Epithelial cell of esophagus (primary cell): Measurements from ENCODE around the gene KDSR.
A peak's percentile ranks its signal among the peaks of the same experiment; 100 is the strongest.
"Not testable (repeated sequence)": the region's sequence is repeated elsewhere in the genome, so short reads cannot be mapped to it uniquely, and the experiment has no call there.

ENCODE experiments used
- DNase-seq: peaks from one replicate; pipeline ENCODE4 v3.0.0; 2010; ENCODE audit warnings: low read depth
- H3K4me3 ChIP-seq: 2 replicates; pipeline ENCODE4 v1.5.1; 2011; ENCODE audit warnings: mild to moderate bottlenecking, low read length, control low read depth
- CTCF ChIP-seq: IDR thresholded peaks from 2 replicates; pipeline ENCODE4 v1.5.1; 2011; ENCODE audit warnings: low read depth, mild to moderate bottlenecking, low read length, control low read depth, inconsistent platforms; ENCODE audit not compliant: insufficient read depth; ENCODE audit errors: missing control alignments

KDSR gene

DNA sequence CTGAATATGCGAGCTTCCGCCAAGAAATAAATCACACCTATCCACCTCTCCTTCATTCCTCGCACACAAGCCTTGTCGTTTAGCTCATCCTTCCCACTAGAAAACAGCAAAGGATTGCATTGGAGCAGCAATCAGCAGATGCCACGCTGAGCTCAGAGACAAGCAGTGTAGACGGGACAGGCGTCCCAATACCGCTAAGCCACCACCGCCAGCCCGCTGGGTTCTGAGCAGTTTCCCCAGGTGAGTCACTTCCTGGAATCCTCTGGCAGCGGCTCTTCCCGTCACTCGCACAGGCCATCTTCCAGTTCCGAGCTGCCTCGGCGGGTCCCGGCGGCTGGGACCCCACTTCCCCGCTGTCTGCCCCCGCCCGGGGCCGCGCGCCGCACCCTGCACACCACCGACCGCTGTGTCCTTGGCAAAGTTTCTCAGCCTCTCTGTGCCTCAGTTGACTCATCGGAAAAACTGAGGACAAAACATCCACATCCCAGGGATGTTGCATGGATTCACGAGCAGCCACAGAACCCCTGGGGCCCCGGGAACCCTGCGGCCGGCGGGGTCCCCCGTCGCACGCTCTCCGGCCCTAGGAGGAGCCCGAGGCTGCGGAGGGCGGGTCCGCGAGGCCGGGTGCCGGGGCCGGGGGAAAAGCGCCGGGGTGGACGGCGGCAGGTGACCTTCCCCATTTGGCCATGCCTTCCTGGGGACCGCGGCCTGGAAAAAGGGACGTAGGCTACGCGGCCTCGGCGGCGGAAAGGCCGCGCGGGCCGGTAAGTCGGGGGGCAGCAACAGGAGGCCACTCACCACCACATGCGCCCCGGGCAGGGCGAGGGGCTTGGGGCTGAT lies 573 bp downstream of the KDSR start:
- TF ChIP-seq CTCF, result no peak
- peak overlapping the region; percentile 75 for H3K4me3 ChIP-seq
- DNase-seq, result peak; percentile 85

DNA sequence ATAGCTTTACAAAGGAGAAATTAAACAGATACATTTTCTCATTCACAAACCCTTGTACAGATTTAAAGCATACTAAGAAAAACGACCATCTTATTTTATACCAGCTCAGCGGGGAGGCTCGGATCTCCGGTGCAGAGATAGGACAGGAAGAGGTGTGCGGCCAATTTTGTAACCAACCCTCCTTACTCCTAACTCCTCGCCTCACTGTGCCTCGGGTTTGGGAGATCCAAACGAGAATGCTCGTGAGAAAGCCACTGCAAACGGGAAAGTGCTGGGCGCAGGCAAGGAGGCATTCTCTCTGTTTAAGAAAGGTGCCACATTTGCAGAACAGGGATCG lies 1.2 kb downstream of the KDSR start:
- DNase-seq, result no peak
- H3K4me3 ChIP-seq, result peak overlapping the region; percentile 75
- no peak for TF ChIP-seq CTCF

GRCh38 chr18:63363951-63364350 lies 3.1 kb downstream of the KDSR start:
- no peak for TF ChIP-seq CTCF
- DNase-seq, result no peak
- no peak overlapping the region for H3K4me3 ChIP-seq

DNA sequence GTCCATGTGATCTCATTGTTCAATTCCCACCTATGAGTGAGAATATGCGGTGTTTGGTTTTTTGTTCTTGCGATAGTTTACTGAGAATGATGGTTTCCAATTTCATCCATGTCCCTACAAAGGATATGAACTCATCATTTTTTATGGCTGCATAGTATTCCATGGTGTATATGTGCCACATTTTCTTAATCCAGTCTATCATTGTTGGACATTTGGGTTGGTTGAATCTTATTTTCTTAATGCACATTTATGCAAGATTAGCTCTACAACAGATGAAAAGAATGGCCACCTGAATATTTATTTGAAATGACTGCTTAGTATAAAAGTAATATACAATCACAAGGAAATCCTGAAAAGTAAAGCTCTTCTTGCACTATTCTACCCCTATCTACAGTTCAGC lies 3.6 kb downstream of the KDSR start:
- H3K4me3 ChIP-seq, DNase-seq: not testable (repeated sequence)

DNA sequence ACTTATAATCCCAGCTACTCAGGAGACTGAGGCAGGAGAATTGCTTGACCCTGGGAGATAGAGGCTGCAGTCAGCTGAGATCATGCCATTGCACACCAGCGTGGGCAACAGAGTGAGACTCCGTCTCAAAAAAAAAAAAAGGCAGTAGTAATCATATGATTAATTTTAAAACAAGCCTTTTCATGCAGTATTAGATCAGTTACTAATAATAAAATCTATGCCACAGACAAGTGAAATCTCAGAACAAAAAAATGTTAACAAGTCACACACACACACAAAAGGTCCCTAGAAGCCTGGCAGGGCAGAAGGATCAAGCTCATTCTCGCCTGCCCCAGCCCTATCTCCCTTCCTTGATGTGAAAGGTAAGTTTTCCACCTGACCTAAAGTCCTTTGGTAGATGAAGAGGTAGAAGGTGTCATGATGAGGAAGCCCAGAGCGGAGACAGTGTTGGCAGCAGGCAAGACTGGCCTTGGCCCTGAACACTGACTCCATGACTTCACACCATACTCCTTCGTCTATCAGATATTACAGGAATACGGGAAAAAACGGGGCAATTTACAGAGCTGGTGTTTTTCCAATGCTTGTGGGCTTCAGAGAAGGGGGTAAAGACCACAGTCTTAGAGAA lies 10.6 kb downstream of the KDSR start:
- H3K4me3 ChIP-seq, result no peak overlapping the region
- peak; percentile 30 for DNase-seq
- no peak for TF ChIP-seq CTCF

DNA sequence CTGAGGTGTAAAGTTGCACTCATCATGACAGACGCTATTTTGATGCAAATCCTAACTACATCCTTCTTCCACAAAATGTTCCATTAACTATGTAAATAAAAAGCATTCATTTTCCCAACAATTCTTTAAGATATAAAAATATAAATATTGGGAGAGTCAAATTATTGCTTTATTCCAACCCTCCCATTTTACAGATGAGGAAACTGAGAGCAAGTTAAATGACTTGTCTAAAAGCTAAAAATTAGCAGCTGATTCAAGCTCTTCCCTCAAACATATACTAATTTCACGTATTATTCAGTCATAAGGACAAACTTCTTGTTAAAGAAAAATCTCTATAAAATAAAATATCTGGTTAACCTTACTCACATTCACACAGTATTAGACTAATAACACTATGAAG lies 16.8 kb downstream of the KDSR start:
- no peak overlapping the region for H3K4me3 ChIP-seq
- no peak for TF ChIP-seq CTCF
- no peak for DNase-seq

DNA sequence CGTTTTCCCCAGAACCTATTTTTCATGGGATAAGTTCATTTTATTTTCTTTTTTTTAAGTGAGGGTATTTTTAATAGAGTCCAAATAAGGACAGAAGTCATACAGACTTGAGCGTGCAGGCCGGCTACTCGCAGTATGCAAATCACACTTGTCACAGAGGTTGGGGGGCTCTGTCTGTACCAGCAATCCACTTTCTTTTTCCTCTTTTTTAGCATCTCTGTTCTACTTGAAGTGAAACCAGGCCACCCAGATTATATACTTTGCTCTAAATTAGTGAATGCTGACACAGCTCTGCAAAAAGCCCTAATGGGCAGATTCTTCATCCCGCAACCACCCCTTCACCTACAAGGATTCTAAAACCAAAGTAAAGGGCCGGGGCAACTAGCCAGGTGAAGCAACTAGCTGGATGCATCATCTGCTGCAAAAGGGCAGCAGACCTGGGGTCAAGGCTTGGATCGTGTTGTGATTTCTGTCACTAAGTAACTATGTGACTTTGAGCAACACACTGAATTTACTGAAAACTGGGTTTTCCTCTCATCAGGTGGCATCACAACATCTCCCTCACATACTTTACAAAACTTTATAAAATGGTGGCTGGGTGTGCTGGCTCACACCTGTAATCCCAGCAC lies 18.4 kb downstream of the KDSR start:
- H3K4me3 ChIP-seq, result no peak overlapping the region
- TF ChIP-seq CTCF, result no peak
- DNase-seq, result no peak
